Fibroblast of skin of right quadriceps (primary cell): ENCODE data around the gene PTPRN2.

ENCODE experiments used
- DNase-seq: peaks from one replicate; pipeline ENCODE4 v3.0.0-alpha.2; 2013

The PTPRN2 gene

GRCh38 chr7:158576050-158576762 lies 11.4 kb downstream of the PTPRN2 start:
- DNase-seq: no peak

DNA sequence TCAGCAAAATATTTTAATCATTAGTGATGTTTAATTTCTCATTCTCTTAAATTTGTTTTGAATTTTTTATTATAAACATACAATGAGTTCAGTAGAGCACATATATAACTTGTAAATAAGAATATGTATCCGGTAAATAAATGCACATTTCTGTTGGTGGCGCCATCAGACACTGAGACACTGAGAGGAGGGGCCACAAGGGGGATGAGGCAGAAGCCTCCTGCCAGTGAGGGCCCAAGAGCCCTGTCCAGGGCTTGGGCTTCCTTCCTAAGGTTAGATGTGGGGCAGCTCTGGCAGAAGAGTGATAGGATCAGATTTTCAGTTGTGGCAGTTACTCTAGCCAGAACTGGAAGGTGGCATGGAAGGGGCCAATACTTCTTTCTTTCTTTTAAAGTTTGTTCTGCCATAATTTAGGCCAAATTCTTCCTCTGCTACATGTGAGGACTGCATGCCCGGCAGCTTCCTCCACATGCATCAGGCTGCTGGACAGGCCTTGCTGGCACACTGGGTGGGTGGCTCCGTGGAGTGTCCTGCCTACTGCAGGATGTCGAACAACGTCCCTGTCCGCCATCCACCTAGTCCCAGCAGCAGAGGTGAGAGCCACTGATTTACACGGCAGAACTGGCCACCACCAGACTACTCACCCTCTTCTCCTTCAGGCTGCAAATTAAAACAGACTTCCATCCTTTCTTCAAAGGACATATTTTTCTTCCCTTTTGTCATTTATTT lies 13.2 kb downstream of the PTPRN2 start:
- no peak for DNase-seq

GRCh38 chr7:158573310-158573709 lies 14.3 kb downstream of the PTPRN2 start:
- DNase-seq: no peak

- DNase-seq: no peak
Measured at GRCh38 chr7:158572000-158572828, 15.4 kb downstream of the PTPRN2 start.

DNA sequence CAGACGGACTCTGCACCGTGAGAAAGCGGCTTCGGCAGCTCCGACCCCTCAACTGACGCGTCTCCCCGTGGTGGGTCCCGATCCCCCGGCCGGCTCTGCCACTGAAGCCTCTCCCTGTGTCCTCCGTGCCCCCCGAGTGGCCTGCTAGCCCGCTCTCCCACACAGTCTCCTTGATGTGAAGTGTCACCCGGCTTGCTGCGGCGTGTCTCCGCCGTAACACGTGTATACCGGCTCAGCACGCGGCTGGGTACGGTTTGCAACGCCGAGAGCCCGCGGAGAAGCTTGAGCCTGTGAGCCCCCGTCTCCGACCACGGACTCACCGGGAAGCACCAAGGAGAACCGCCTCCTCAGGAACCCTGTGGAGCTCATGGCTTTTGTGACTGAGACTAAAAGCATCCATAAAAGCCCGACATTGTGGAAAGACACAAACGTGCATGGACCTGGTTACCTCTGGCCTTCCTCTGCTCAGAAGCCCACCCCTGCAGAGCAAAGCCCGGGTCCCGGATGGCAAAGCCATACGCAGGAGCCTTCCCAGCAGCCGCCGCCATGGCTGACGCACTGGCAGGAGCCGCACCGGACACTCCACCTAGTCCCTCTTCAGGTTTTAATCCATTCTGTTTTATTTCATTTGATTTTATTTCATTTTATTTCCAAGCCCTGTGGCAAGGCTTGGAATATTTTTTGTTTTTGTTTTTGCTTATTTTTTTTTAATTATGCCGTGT lies 17.0 kb downstream of the PTPRN2 start:
- DNase-seq: no peak

GRCh38 chr7:158569858-158570323 lies 17.7 kb downstream of the PTPRN2 start:
- no peak for DNase-seq

- DNase-seq: no peak
Measured at GRCh38 chr7:158568974-158569857, 18.4 kb downstream of the PTPRN2 start.

- no peak for DNase-seq
Measured at GRCh38 chr7:158567153-158567603, 20.4 kb downstream of the PTPRN2 start.

DNA sequence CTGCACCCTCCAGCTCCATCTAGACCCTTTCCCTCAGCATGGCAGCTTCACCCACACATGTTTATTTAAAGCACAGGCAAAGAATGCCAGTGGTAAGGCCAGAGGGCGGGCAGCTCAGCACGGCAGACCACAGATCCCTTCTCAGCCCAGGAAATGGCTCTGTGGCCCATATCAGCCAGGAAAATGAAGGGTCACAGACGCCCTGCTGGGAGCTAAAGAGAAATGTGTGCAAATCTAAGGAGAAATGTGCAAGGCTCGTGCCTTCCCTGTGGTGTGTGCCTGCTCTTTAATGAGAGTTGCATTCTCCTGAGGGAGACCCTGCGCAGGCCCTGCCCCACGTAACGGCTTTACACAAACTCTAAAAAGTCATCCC lies 23.0 kb downstream of the PTPRN2 start:
- DNase-seq: no peak

- DNase-seq: no peak
Measured at GRCh38 chr7:158563911-158564662, 23.5 kb downstream of the PTPRN2 start.

DNA sequence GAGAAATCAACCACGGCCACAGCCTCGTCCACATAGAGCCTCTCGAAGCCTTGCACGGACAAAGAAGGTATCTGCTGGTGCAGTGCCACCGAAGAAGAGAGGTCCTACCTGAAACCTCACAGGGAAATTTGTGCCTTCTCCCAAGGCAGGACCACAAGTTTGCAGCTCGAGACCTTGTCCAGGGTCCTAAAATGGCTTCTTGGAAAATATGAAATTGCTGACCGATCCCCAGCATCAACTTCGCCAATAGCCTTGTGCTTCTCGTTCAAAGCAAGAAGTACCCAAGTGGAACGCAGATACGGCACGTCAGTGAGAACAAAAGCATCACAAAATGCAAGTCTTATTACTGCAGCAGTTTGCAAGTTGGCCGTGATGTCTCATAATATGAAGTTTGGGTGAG lies 24.6 kb downstream of the PTPRN2 start:
- no peak for DNase-seq

DNA sequence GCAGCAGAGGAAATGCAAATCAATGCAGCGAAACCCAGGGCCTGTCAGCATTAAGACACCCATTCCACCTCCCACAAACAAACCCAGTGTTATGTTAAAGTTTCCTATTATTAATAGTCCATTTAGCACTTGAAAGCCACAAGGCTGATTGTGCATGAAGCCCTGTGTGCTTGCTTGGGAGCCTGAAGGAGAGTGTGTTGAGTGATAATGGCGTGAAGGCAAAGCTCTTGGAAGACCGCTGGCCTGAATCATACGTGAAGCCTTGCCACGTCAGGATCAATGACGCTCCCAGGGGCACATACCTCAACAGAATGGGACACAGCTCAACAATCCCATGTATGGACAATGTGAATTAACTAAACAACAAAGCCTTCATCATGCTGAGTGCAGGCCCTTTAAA lies 25.1 kb downstream of the PTPRN2 start:
- DNase-seq: no peak

DNA sequence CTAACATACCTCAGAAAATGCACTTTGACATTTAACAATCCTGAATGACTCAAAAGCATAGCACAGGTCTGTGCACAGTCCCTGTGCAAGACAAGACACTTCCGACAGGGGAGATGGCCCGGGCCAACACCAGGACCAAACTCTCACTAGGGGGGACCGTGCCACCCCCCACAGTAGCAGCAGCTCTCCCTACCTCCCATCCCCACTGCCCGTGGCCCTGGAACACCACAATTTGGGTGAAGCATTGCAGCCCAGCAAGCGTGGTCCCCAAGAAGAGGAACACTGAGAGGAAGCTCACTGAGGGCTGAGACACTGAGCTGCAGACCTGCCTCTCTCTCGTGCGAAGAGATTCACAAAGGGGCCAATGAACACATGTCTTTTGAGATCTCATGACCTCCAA lies 26.0 kb downstream of the PTPRN2 start:
- DNase-seq: no peak

GRCh38 chr7:158560386-158560785 lies 27.2 kb downstream of the PTPRN2 start:
- no peak for DNase-seq

DNA sequence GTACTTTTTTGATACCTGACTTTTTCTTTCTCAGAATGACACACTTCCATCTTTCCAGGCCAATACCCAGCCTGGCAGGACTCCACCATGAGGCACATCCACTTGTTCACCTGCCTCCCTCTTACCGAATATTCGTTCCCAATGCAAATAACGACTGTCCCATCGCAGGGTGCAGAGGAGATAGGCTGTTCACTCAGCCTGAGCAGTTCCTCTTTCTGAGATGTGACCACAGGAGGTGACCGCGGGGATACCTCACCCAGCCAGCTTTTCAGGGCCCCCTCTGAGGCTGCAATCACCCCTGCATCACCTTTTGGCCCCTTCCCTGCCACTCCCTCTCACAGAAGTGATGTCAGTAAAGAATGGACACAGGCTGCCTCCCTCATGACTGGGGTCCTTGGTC lies 28.3 kb downstream of the PTPRN2 start:
- no peak for DNase-seq

DNA sequence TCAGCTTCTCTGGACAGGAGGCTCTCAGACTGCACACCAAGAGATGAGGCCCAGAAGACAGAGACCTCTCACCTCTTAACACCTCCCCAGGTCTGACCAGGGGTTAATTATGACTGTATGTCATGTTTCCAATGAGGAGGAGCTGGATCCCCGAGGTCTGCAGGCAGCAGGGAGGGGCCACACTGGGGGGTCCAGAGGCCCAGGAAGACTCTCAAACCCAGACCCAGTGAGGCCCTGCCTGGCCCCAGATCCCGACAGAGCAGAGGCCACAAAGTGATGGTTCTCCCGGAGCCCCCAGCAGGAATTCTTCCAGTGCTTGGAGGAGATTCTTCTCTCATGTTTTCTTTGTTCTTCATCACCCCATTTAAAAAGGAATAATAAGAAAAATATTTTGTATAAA lies 28.8 kb downstream of the PTPRN2 start:
- DNase-seq: no peak

DNA sequence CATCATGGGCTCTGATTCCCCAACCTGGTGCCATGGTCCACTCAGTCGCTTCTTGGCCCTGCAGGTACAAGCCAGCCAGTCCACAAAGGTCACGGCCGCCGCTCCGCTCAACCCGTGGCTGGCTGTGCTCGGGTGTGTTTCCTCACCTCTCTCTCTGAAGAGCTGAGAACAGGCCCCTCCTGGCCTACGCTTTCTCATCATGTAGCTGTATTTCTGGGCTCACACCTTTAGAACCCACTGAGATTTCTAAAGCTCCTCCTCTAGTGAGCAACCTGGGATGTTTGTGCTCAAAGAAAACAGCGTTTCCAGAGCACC lies 30.2 kb downstream of the PTPRN2 start:
- no peak for DNase-seq

GRCh38 chr7:158556721-158557440 lies 30.7 kb downstream of the PTPRN2 start:
- DNase-seq: no peak

GRCh38 chr7:158555034-158555520 lies 32.5 kb downstream of the PTPRN2 start:
- no peak for DNase-seq

- DNase-seq: no peak
Measured at GRCh38 chr7:158550886-158551452, 36.7 kb downstream of the PTPRN2 start.
